GM23248 (cell line): ENCODE data around the gene PTP4A2. TPM values are rescaled to one million over a fixed set of nuclear protein-coding genes. Genes with fewer than 3 reads are reported as not detected.

Source experiments
- DNase-seq: peaks from one replicate; pipeline ENCODE4 v3.0.0-alpha.2; 2015
- H2AFZ ChIP-seq: fragments of 200-600 bp; sonication (generic); 2 replicates; pipeline ENCODE4 v1.6.1; 2016; ENCODE audit warnings: antibody characterized with exemption
- H3F3A ChIP-seq: fragments of 200-600 bp; sonication (generic); 2 replicates; pipeline ENCODE4 v1.6.1; 2016; ENCODE audit warnings: mild to moderate bottlenecking, antibody characterized with exemption, mixed run types; ENCODE audit not compliant: insufficient read depth
- H3K27ac ChIP-seq: fragments of 200-600 bp; sonication (generic); 2 replicates; pipeline ENCODE4 v1.5.1; 2016; ENCODE audit warnings: mild to moderate bottlenecking
- H3K27me3 ChIP-seq: fragments of 200-600 bp; sonication (generic); replicated peaks from 2 replicates; pipeline ENCODE4 v1.6.1; 2016; ENCODE audit warnings: mild to moderate bottlenecking; ENCODE audit not compliant: insufficient read depth
- H3K36me3 ChIP-seq: fragments of 200-600 bp; sonication (generic); 2 replicates; pipeline ENCODE4 v1.6.1; 2016; ENCODE audit warnings: low read depth, mild to moderate bottlenecking
- H3K4me1 ChIP-seq: fragments of 200-600 bp; sonication (generic); 2 replicates; pipeline ENCODE4 v1.6.1; 2016; ENCODE audit warnings: mild to moderate bottlenecking; ENCODE audit not compliant: insufficient read depth
- H3K4me2 ChIP-seq: fragments of 200-600 bp; sonication (generic); one replicate; pipeline ENCODE4 v1.6.1; 2016; ENCODE audit warnings: mild to moderate bottlenecking; ENCODE audit not compliant: unreplicated experiment
- H3K4me3 ChIP-seq: fragments of 200-600 bp; sonication (generic); 2 replicates; pipeline ENCODE4 v1.5.1; 2016; ENCODE audit warnings: mild to moderate bottlenecking
- H3K79me2 ChIP-seq: fragments of 200-600 bp; sonication (generic); 2 replicates; pipeline ENCODE4 v1.6.1; 2016; ENCODE audit warnings: mild to moderate bottlenecking; ENCODE audit not compliant: insufficient read depth
- H3K9ac ChIP-seq: fragments of 200-600 bp; sonication (generic); 2 replicates; pipeline ENCODE4 v1.6.1; 2016; ENCODE audit warnings: mild to moderate bottlenecking
- H3K9me2 ChIP-seq: fragments of 200-600 bp; sonication (generic); 2 replicates; pipeline ENCODE4 v1.6.1; 2016; ENCODE audit warnings: mixed run types, mild to moderate bottlenecking, moderate library complexity; ENCODE audit not compliant: insufficient read depth
- H3K9me3 ChIP-seq: fragments of 200-600 bp; sonication (generic); one replicate; pipeline ENCODE4 v1.6.1; 2017; ENCODE audit warnings: low read depth
- H4K20me1 ChIP-seq: fragments of 200-600 bp; sonication (generic); 2 replicates; pipeline ENCODE4 v1.6.0; 2016; ENCODE audit not compliant: insufficient read depth
- EZH2 ChIP-seq: fragments of 200-600 bp; sonication (generic); IDR thresholded peaks from 2 replicates; pipeline ENCODE4 v1.6.1; 2018; ENCODE audit warnings: antibody characterized with exemption, mild to moderate bottlenecking; ENCODE audit not compliant: insufficient read depth, poor library complexity, severe bottlenecking
- EZH2phosphoT487 ChIP-seq: fragments of 200-600 bp; sonication (generic); IDR thresholded peaks from 2 replicates; pipeline ENCODE4 v1.6.1; 2018; ENCODE audit warnings: antibody characterized with exemption, moderate library complexity, mild to moderate bottlenecking, low read depth; ENCODE audit not compliant: insufficient read depth
- WGBS, 2 experiments: methylation state at CpG; one replicate each; pipeline ENCODE4 v1.1.6; 2015 to 2017; ENCODE audit warnings: low lambda C conversion rate in 2 of 2, low coverage in 1 of 2; ENCODE audit errors: missing lambda C conversion rate in 2 of 2; 5-methylcytosine and 5-hydroxymethylcytosine counted together
- in situ Hi-C: fragments of 300-500 bp; cut with MboI; formaldehyde crosslinking; loops from 2 replicates; pipeline ENCODE4 v1.15.0; 2020
- polyA plus RNA-seq: library from polyadenylated mRNA; unstranded; fragments of >200 nt; fragmentation: Nextera tagmentation; extraction: Ambion mirVana; gene quantifications from 2 replicates; pipeline ENCODE4 v1.2.1, GENCODE V29; 2016
- total RNA-seq: library from RNA; depleted of rRNA; stranded (reverse); fragments of >200 nt; shearing (Covaris generic); gene quantifications from 2 replicates; pipeline ENCODE4 v1.2.3, GENCODE V29; 2014

Gene PTP4A2
- total and polyA plus RNA-seq, 2 experiments from 2014 or later: 292 to 379 TPM

- H4K20me1 ChIP-seq: no peaks in the 10 kb centered on the region
- no peaks in the 10 kb centered on the region for H3F3A ChIP-seq
- in situ Hi-C loops: no loop called here
- no peak overlapping the region for H3K27ac ChIP-seq
- TF ChIP-seq EZH2: no peak
- no peak for TF ChIP-seq EZH2phosphoT487
- H3K4me1 ChIP-seq: no peaks in the 10 kb centered on the region
- no peaks in the 10 kb centered on the region for H3K36me3 ChIP-seq
- H3K79me2 ChIP-seq: no peaks in the 10 kb centered on the region
- no peaks in the 10 kb centered on the region for H3K9me2 ChIP-seq
- H2AFZ ChIP-seq: no peak overlapping the region
- H3K27me3 ChIP-seq: no peaks in the 10 kb centered on the region
- no peak overlapping the region for H3K4me2 ChIP-seq
- DNase-seq: no peak
- H3K9me3 ChIP-seq: no peaks in the 10 kb centered on the region
- H3K9ac ChIP-seq: no peak overlapping the region
- H3K4me3 ChIP-seq: no peak overlapping the region
- WGBS, 2 experiments: 92 to 93% methylated on average over 2 of the region's 2 CpGs
Observed at GRCh38 chr1:31885851-31886250, 52.3 kb downstream of the PTP4A2 start.

GRCh38 chr1:31883357-31883942, 54.7 kb downstream of the PTP4A2 start:
- Histone ChIP-seq H3K9me3 (no peaks in the 10 kb centered on the region), H2AFZ (no peak overlapping the region), H3F3A (no peaks in the 10 kb centered on the region), H3K36me3 (no peaks in the 10 kb centered on the region), H3K27me3 (no peaks in the 10 kb centered on the region), H3K4me3 (no peak overlapping the region), H3K79me2 (no peaks in the 10 kb centered on the region), H3K9ac (no peak overlapping the region), H3K27ac (no peak overlapping the region), H3K4me1 (no peaks in the 10 kb centered on the region), H3K9me2 (no peaks in the 10 kb centered on the region), H3K4me2 (no peak overlapping the region), H4K20me1 (no peaks in the 10 kb centered on the region)
- 83 to 91% methylated on average over 3 of the region's 3 CpGs for WGBS, 2 experiments
- no peak for DNase-seq
- in situ Hi-C loops: no loop called here
- TF ChIP-seq EZH2 (no peak), EZH2phosphoT487 (no peak)

GRCh38 chr1:31881688-31882000, 56.5 kb downstream of the PTP4A2 start:
- DNase-seq: no peak
- H3K9me2 ChIP-seq: no peaks in the 10 kb centered on the region
- in situ Hi-C loops: no loop called here
- H3K4me1 ChIP-seq: no peaks in the 10 kb centered on the region
- H3K9ac ChIP-seq: no peak overlapping the region
- no peaks in the 10 kb centered on the region for H3K27me3 ChIP-seq
- TF ChIP-seq EZH2: no peak
- no peak for TF ChIP-seq EZH2phosphoT487
- no peaks in the 10 kb centered on the region for H3F3A ChIP-seq
- H3K36me3 ChIP-seq: no peaks in the 10 kb centered on the region
- no peak overlapping the region for H3K4me2 ChIP-seq
- no peaks in the 10 kb centered on the region for H3K9me3 ChIP-seq
- 81 to 82% methylated on average over 5 of the region's 5 CpGs for WGBS, 2 experiments
- no peak overlapping the region for H2AFZ ChIP-seq
- H3K79me2 ChIP-seq: no peaks in the 10 kb centered on the region
- H4K20me1 ChIP-seq: no peaks in the 10 kb centered on the region
- no peak overlapping the region for H3K27ac ChIP-seq
- H3K4me3 ChIP-seq: no peak overlapping the region

GRCh38 chr1:31880957-31881687, 57.0 kb downstream of the PTP4A2 start:
- H3K4me3 ChIP-seq: no peak overlapping the region
- H4K20me1 ChIP-seq: no peaks in the 10 kb centered on the region
- no peak overlapping the region for H2AFZ ChIP-seq
- H3F3A ChIP-seq: no peaks in the 10 kb centered on the region
- no peak overlapping the region for H3K9ac ChIP-seq
- H3K79me2 ChIP-seq: no peaks in the 10 kb centered on the region
- H3K9me3 ChIP-seq: no peaks in the 10 kb centered on the region
- H3K27ac ChIP-seq: no peak overlapping the region
- H3K4me2 ChIP-seq: no peak overlapping the region
- peak; percentile 31 for DNase-seq
- in situ Hi-C loops: no loop called here
- no peaks in the 10 kb centered on the region for H3K27me3 ChIP-seq
- WGBS, 2 experiments: 47 to 53% methylated on average over 8 of the region's 8 CpGs
- H3K9me2 ChIP-seq: no peaks in the 10 kb centered on the region
- TF ChIP-seq EZH2 (no peak), EZH2phosphoT487 (no peak)
- H3K36me3 ChIP-seq: no peaks in the 10 kb centered on the region
- H3K4me1 ChIP-seq: no peaks in the 10 kb centered on the region
